MM.1S (cell line): ENCODE results near the gene NAA60.

Source experiments
- CTCF ChIP-seq: fragments of 300-600 bp; sonication (generic); IDR thresholded peaks from 2 replicates; pipeline ENCODE4 v1.5.1; 2016; ENCODE audit warnings: antibody characterized with exemption, low read length, mixed read lengths
- EZH2 ChIP-seq: fragments of 300-600 bp; sonication (generic); optimal IDR thresholded peaks from 2 replicates; pipeline ENCODE3; 2017; ENCODE audit warnings: low read depth, mild to moderate bottlenecking, antibody characterized with exemption, low read length, mixed read lengths
- EZH2phosphoT487 ChIP-seq: fragments of 300-600 bp; sonication (generic); IDR thresholded peaks from 2 replicates; pipeline ENCODE4 v1.6.1; 2018; ENCODE audit warnings: antibody characterized with exemption, low read length

- TF ChIP-seq CTCF (no peak), EZH2 (no peak), EZH2phosphoT487 (no peak)
Measured at GRCh38 chr16:3461151-3461550, 17.7 kb downstream of the NAA60 start.
